OCI-M2 (cell line): ENCODE data around the gene ADD3.
"Not testable (repeated sequence)": the region's sequence is repeated elsewhere in the genome, so short reads cannot be mapped to it uniquely, and the experiment has no call there.

ENCODE experiments used
- DNase-seq: peaks from one replicate; lab custom pipeline; 2025; ENCODE audit not compliant: unreplicated experiment; lab: John Stamatoyannopoulos, UW

Gene ADD3

DNA sequence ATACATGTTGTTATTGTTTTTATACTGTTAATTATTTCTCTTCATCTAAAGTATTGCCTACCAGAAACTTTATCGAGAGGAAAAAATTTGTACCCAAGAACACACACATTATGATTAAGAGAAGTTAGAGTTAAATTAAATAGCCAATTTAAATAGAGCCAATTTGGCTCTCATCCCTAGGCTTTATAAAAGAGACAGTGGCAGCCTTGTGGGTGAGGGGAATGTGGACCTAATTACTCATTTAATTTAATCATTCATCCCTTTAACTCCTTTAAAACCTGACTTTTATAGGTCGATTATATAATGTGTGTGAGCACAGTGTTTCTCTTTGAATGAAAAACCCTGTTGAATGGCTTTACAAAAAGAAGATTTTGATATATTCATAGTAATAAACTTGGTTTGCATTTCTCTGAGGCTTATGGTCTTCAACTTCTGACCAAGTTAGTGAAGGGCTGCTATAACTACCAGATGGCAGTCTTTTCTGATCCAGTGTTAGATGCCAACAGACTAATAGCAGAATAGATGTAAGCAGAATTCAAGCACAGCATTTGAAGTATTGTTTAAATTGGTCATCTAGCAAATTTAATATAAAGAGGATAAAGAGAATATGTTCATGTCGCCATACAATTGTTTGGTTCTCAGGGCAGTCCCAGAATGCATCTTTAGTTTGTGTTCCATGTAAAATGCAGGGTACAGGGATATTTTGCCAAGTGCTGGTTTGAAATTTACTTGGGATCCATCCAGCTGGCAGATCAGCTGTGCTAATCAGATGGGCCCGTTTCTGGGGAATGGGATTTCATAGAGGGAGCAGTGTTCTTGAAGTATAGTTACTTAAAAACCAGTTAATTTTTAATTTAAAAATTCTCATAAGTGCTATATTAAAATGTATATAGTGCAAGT is 25.3 kb downstream of the ADD3 start:
- no peak for DNase-seq

DNA sequence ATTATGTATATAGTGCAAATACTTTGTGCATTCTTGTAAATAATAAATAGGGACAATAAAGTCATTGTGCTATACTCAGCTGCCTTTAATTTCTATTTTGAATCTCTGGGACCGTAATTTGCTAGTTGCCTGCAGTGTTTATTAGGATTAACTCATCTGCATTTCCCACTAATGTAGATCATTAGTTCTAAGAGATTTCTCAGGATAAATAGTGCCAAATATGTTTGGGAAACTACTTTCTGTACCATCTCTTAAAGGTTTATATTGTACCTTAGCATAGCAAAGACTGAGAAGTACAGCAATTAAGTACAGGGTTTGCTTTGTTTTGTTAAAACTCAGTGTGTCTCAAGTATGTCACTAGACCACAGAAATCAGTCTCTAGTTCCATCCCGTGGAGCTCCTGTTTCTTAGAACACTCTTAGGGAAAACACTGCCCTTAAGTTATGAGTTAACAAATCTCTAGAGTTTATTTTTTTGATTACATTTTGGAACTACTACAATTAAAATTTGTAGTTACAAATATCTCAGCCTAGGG is 26.0 kb downstream of the ADD3 start:
- DNase-seq: no peak

DNA sequence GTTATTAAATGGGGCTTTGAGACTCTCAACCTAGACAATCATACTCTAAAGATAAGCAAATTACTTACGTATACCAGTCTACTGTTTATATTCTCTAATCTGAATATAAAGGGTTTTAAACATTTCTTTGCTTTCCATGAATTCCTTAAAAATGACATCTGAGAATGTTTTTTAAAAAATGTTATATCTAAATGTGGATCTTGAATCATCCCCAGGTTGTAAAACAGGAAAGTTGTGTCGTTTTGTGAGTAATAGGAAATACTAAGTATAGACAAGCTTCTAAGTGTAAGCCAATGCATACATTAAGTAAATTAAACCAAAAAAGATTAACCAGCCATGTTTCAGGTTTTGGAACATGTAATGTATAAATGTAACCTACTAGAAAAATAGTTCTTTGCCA is 26.8 kb downstream of the ADD3 start:
- DNase-seq: no peak

DNA sequence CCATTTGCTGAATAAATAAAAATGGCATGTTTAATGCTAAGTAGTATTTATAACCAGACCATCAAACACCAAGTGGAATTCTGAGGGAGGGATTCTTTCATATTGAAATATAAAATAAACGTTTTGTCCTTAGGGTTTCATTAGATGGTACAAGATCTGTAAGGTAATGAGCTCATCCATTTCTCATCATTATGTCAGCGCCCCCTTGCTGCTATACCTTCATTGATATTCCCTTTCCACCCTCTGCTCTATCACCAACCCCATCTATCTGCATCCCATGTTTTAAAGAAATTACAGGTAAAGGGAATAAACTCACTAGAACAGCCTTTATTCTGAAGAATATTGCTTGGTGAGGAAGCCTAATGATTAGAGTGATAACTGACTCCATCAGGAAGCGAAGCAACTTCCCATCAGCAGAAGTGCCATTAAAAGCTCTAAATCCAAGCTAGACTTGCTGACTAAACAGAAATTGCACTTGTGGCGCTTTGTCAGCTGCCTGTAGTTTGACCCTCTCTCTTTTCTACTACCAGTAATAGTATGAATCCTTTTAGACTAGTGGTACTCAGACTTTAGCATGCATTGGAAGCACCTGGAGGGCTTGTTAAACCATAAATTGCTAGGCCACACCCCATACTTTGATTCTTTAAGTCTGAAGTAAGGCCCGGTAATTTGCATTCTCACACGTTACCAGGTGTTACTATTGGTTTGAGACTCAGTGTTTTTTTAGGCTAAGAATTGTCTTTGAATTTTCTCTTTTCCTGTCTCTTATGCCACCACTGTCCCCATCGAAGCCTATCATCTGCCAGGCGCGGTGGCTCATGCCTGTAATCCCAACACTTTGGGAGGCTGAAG is 27.5 kb downstream of the ADD3 start:
- DNase-seq: no peak

DNA sequence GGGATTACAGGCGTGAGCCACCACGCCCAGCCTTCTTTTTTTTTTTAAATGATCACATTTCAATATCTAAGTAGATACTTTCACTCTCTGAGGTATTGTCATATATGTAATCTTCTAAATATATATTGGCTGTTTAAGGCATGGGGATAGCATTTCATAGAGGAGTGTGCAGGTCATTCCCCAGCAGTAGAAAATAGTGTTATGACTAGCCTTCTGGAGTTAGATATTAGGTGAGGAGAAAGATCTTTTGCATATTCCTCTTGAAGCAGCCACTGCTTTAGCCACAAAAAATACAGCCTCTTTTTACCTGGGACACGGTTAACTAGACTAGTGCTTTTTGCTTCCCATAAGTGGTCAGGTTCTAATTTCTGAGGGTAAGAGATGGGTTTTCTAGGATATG is 28.9 kb downstream of the ADD3 start:
- DNase-seq: no peak

DNA sequence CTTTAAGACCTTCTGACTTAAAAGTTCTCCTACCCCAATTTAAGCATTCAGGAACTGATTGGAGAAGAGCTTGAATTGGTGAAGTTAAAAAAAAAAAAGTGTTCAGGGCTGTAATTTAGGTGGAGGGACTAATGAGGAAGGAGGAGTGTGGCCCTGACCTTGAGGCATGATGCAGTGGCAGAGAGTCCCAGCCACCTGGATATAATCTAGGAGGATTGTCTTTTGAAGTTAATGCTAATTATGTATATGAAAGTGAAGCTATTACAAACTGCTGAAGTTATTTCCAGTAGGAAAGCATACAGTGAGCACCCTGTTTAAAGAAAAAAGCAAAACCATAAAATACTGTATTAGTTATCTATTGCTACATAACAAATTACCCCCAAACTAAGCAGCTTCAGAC is 31.5 kb downstream of the ADD3 start:
- no peak for DNase-seq

DNA sequence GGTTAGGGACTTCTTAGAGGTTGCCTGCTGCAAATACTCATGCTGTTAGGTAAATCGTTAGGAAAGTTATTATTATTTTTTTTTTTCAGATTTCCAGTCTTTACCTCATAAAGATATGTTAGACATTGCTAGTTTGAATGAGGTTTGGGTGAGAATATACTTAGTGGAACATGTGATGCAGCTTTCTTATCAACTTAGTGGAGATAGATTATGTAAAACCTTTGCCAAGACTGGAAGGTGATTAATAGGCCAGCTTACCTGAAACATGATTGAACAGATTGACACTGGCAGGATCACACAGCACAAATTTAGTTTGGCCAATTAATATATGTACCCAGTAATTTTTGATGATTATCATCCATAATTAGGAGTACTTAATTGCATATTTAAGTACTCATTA is 32.3 kb downstream of the ADD3 start:
- DNase-seq: no peak

DNA sequence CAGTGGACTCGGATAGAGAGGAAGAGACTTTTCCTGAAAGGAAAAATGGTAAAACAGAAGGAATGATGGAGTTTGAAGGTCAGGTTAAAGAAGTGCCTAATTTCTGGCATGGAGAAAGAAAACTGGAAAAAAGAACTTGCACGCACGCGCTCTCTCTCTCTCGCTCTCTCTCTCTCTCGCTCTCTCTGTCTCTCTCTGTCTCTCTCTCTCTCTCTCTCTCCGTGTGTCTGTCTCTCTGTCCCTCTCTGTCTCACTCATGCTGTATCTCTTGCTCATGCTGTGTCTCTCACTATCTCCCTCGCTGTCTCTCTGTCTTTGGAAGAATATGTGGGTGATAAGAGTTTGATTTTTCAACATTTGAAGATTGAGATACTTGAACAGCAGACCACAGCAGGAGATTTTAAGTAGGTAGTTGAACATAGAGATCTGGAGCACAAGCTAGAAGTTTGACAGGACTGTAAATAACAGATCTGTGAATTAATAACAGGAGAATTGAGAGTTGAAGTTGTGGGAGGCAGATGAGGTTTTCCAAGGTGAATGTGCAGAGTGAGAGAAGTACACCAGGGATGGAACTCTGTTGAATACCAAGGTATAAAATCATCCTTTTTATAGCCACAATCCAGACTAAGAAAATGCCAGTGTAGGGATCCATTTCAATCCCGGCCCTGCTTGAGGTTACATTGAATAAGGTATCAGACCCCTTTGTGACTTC is 33.1 kb downstream of the ADD3 start:
- DNase-seq: no peak

DNA sequence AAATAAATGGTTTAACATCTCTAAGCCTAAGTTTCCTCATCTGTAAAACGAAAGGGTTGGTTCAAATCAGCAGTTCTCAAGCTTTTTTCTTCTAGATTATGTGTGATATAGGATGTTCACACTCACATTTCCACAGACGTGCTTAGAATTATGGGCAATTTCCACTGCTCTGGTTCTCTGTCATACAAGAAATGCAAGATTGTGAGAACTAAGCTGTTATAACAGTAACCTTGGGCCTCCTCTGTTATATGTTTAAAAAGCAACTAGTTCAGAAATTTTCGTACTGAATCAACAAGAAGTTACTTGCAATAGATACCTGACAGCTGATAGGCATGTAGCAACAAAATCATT is 33.7 kb downstream of the ADD3 start:
- no peak for DNase-seq

DNA sequence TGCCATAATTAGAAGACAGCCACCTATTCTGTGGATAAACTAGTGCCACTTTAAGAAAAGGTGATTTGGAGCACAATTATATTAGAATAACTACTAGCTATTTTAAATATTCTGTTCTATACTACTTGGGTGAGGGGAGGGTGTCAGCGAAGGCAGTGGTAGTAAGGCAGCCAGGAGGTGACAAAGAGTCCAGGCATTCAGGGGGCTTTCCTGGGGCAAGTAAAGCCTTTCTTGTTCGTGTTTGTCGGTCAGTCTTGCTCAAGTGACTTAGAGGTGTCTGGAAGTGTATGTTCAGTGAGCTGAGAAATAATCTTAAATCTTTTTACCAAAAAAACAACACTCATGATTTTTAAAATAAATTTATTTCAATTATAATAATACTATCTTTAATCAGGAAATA is 34.4 kb downstream of the ADD3 start:
- no peak for DNase-seq

DNA sequence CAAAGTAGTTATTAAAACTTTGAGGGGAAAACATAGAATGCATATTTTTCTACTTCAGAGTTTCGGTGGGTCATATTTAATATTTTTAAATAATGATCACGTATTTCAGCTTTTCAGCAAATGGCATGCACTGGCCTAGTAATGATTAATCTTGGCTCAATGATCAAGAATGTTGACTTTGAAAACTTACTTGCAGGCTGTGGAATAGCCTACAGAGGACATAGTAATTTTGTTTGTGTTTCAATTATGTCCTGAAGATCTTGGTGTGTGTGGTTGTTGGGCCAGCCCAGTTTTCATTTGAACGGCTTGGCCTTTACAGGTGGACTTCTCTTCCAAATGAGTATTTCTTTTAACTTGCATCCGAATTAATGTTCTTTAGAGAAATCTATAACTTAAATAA is 35.1 kb downstream of the ADD3 start:
- no peak for DNase-seq

DNA sequence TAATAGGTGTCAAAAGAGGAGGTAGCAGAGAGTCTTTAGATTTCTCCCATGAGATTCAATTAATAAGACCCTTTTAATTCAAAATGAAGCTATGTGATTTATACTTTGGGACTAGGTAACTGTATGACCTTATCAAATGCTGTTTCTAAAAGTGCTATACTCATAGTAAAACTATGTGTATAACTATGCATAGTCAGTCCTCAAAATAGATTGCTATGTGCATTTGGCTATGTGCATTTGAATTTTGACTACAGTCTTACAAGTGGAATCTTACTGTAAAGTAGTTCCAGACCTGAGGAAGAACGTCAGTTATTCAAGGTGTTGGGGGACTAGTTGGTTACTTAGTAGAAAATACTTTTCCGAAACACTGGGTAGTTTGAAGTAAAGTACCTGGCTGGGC is 36.9 kb downstream of the ADD3 start:
- no peak for DNase-seq

DNA sequence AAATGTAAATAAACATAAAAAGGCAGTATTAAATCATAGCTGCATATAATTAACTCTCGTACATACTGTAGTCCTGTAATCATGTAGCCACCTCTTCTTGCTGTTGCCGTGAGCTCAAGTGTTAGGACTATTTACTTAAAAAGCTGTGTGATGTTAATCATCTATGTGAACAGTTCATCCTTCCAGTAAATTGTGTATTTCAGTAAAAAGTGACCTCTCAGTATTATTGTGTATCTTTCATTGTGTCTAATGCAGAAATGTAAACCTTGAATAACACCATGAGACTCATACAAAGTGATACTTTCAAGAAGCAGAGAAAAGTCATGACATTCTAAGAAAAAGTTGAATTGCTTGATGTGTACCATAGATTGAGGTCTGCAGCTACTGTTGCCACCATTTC is 38.0 kb downstream of the ADD3 start:
- no peak for DNase-seq

DNA sequence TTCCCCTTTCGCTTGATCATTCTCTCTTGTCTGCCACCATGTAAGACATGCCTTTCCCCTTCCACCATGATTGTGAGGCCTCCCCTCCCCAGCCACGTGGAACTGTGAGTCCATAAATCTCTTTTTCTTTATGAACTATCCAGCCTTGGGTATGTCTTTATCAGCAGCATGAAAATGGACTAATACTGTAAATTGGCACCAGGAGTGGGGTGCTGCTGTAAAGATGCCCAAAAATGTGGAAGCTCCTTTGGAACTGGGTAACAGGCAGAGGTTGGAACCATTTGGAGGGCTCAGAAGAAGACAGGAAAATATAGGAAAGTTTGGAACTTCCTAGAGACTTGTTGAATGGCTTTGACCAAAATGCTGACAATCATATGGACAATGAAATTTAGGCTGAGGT is 40.4 kb downstream of the ADD3 start:
- not testable (repeated sequence) for DNase-seq

DNA sequence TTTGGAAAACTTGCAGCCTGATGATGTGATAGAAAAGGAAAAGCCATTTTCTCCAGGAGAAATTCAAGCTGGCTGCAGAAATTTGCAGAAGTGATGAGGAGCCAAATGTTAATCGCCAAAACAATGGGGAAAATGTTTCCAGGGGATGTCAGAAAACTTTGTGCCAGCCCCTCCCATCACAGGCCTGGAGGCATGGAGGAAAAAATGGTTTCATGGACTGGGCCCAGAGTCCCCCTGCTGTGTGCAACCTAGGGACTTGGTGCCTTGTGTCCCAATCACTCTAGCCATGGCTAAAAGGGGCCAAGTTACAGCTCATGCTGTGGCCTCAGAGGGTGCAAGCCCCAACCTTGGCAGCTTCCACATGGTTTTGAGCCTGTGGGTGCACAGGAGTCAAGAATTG is 41.0 kb downstream of the ADD3 start:
- DNase-seq: no peak

DNA sequence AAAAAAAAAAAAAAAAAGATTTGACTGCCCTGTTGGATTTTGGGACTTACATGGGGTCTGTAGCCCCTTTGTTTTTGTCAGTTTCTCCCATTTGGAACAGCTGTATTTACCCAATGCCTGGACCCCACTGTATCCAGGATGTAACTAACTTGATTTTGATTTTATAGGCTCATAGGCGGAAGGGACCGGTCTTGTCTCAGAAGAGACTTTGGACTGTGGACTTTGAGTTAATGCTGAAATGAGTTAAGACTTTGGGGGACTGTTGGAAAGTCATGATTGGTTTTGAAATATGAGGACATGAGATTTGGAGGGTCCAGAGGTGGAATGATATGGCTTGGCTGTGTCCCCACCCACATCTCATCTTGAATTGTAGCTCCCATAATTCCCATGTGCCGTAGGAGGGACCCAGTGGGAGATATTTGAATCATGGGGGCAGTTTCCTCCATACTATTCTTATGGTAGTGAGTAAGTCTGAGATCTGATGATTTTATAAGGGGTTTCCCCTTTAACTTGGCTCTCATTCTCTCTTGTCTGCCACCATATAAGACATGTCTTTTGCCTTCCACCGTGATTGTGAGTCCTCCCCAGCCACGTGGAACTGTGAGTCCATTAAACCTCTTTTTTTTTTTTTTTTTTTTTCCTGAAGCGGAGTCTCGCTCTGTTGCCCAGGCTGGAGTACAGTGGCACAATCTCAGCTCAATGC is 42.3 kb downstream of the ADD3 start:
- DNase-seq: not testable (repeated sequence)

DNA sequence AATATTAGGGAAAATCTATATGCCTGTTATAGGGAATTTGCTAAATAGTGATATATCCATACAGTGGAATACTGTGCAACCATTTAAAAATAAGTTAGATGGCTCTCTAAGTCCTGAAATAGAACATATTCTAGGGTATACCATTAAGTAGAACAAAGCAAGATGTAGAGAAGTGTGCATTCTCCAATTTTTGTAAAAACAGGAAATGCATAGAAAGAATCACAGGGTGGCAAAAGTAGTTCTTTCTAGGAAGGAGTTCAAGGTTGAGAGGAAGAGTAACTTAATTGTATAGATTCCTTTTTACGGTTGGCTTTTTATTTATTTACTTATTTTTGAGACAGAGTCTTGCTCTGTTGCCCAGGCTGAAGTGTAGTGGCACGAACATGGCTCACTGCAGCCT is 43.7 kb downstream of the ADD3 start:
- DNase-seq: no peak

DNA sequence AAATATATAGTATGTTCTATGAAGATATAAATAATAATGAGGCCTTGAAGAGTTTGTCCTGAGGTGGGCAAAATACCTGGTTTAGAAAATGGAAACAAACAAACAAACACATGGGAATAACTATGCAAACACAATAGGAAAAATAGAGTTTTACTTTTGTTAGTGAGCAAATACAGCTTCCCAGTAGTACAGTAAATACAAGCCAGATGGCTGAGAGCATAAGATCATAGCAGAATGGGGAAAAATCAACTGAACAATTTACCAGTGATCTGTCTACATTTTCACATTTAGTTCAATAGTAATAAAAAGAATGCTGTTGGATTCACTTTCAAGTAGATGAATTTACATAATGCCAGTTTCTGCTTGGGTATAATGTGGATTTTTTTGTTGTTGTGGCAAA is 45.1 kb downstream of the ADD3 start:
- DNase-seq: no peak

DNA sequence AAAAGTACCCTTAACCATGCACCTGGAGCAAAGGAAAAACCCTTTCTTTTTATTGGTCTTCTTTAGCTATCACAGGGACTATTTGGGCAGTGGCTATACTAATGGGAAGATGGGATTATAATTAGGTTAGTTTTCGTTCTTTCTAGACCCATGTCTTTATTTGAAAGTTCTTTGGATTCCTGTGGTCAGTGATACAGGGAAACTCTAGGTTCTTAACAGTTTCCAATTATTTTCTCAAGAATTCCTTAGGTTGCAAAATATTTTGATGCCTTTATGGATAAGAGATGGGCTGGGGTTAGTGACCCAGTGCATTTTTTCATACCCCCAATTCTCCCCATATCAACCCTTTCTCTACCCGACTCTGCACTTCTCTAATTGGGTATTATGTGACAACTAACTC is 49.0 kb downstream of the ADD3 start:
- no peak for DNase-seq

DNA sequence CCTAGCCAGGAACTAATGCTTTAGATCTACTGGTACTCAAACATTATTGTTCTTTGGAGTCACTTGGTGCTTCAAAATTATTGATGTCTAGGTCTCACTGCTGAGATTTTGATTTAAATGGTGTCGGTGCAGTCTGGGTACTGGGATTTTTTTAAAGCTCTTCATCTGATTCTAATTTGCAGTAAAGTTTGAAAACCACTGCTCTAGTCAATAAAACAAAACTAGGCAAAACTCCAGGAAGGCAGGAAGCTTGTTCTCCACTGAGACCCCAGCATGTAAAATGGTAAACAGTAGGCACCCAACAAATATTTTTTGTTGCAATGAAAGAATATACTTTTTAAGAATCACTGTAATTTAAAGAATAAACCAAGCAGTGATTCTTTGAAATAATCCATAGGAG is 49.7 kb downstream of the ADD3 start:
- DNase-seq: no peak

DNA sequence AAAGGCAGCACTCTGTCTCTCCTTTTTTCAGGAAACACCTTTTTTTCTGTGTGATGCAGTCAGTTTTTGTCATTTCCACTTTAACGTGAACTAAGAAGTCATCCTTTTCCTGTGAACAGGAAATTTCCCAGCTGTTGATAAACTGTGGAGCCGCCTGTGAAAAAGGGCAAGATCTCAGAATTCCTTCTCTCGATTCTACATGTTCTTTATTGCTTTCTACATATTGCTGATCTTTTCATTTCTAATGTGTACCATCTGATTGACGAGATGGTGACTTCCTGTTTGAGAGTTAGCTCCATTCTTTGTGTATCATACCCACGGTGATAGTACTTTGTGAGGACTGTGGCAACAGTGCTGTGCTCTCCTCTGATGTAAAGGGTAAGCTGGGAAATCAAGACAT is 50.4 kb downstream of the ADD3 start:
- DNase-seq: no peak
